ENCODE data around the gene NBPF3.

DNA sequence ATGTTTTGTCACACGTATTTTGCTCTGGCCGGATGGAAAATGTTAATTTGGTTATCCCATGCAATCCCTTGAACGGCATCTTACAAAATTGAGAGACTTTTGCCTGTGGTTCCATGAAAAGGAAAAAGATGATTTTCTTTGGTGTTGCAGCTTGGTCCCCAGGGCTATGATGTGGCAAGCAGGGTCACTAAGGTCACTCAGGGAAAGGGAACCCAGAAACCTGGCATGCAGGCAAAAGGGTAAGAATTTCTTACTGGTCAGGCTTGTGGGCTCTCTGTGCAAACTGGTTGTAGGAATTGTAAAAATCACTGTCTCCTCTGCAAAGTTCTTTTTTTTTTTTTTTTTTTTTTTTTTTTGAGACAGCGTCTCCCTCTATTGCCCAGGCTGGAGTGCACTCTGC, 48.4 kb upstream of the NBPF3 start:
- no peak for TF ChIP-seq EZH2 (IDR thresholded peaks at IDR 0.05; ENCODE audit: borderline replicate concordance, low read depth, low read length, severe bottlenecking)
- TF ChIP-seq, protein P1, sequence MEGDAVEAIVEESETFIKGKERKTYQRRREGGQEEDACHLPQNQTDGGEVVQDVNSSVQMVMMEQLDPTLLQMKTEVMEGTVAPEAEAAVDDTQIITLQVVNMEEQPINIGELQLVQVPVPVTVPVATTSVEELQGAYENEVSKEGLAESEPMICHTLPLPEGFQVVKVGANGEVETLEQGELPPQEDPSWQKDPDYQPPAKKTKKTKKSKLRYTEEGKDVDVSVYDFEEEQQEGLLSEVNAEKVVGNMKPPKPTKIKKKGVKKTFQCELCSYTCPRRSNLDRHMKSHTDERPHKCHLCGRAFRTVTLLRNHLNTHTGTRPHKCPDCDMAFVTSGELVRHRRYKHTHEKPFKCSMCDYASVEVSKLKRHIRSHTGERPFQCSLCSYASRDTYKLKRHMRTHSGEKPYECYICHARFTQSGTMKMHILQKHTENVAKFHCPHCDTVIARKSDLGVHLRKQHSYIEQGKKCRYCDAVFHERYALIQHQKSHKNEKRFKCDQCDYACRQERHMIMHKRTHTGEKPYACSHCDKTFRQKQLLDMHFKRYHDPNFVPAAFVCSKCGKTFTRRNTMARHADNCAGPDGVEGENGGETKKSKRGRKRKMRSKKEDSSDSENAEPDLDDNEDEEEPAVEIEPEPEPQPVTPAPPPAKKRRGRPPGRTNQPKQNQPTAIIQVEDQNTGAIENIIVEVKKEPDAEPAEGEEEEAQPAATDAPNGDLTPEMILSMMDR (IDR thresholded peaks at IDR 0.05; ENCODE audit: borderline replicate concordance, extremely low read depth, low read length, poor library complexity, severe bottlenecking): no peak
